Stimulated activated naive B cell treated with anti-CD40 and anti-IgM and Interleukin-4, amounts not matched to agents 10 μg/mL and 1 μg/mL and 100 μg/mL, for 72 hours (primary cell): ENCODE data around the gene NXPH4.
A peak's percentile ranks its signal among the peaks of the same experiment; 100 is the strongest.

Experiments used
- ATAC-seq, 2 donors: fragments of 150-1000 bp; cut with Tn5 transposase; replicated peaks; 2 replicates each; pipeline ENCODE4 v1.10.0; 2021; ENCODE audit warnings: moderate library complexity in 1 of 2
- DNase-seq: peaks from one replicate; pipeline ENCODE4 v3.0.0; 2021
- H3K27ac Mint-ChIP-seq: one replicate; pipeline ENCODE4 v1.8.0; 2022; ENCODE audit warnings: mild to moderate bottlenecking, mixed read lengths
- H3K27me3 Mint-ChIP-seq, 2 donors: one replicate each; pipeline ENCODE4 v1.8.0; 2022; ENCODE audit warnings: mixed read lengths in 2 of 2
- H3K36me3 Mint-ChIP-seq, 2 donors: one replicate each; pipeline ENCODE4 v1.8.0; 2022; ENCODE audit warnings: mixed read lengths in 2 of 2, mild to moderate bottlenecking in 1 of 2
- H3K4me1 Mint-ChIP-seq, 2 donors: one replicate each; pipeline ENCODE4 v1.8.0; 2022; ENCODE audit warnings: mixed read lengths in 2 of 2, mild to moderate bottlenecking in 1 of 2
- H3K4me3 Mint-ChIP-seq, 2 donors: one replicate each; pipeline ENCODE4 v1.8.0; 2022; ENCODE audit warnings: mild to moderate bottlenecking in 2 of 2, mixed read lengths in 2 of 2, moderate library complexity in 1 of 2
- H3K9me3 Mint-ChIP-seq, 2 donors: one replicate each; pipeline ENCODE4 v1.8.0; 2022; ENCODE audit warnings: mixed read lengths in 2 of 2, mild to moderate bottlenecking in 1 of 2

The NXPH4 gene

GRCh38 chr12:57216014-57216911, at the start of gene NXPH4:
NXPH4 (plus strand) TSS chr12:57216794; CDS start chr12:57216970, 176 bp downstream.
- peak within 1 kb of the TSS; percentile 70 for H3K27ac Mint-ChIP-seq
- no peak for DNase-seq
- H3K27me3 Mint-ChIP-seq, result peaks cover 61 to 64% of the 10 kb centered on the region in 2 donors

GRCh38 chr12:57166971-57167371, 49.6 kb upstream of the NXPH4 start:
- H3K27me3 Mint-ChIP-seq, result peaks cover 8 to 11% of the 10 kb centered on the region in 2 donors
- peaks cover 10 to 13% of the 10 kb centered on the region in 2 donors for H3K4me1 Mint-ChIP-seq
- no peak overlapping the region for H3K4me3 Mint-ChIP-seq
- H3K36me3 Mint-ChIP-seq, result no peaks in the 10 kb centered on the region
- H3K9me3 Mint-ChIP-seq, result no peaks in the 10 kb centered on the region
- DNase-seq, result no peak
- H3K27ac Mint-ChIP-seq, result no peak overlapping the region
- ATAC-seq, result peak; percentile 34 to 75

More at GRCh38 chr12:57216014-57216911, at the start of gene NXPH4:
- no peaks in the 10 kb centered on the region for H3K36me3 Mint-ChIP-seq
- no peaks in the 10 kb centered on the region for H3K9me3 Mint-ChIP-seq
- peaks cover 61 to 71% of the 10 kb centered on the region in 2 donors for H3K4me1 Mint-ChIP-seq
- ATAC-seq, result peak; percentile 11 to 19
- peak within 1 kb of the TSS; percentile 78 to 90 for H3K4me3 Mint-ChIP-seq

GRCh38 chr12:57168058-57168457, 48.5 kb upstream of the NXPH4 start:
- peaks cover 6 to 9% of the 10 kb centered on the region in 2 donors for H3K4me1 Mint-ChIP-seq
- H3K36me3 Mint-ChIP-seq, result no peaks in the 10 kb centered on the region
- peak overlapping the region; percentile 11 for H3K27ac Mint-ChIP-seq
- DNase-seq (no peak), ATAC-seq (no peak)
- no peak overlapping the region for H3K4me3 Mint-ChIP-seq
- H3K27me3 Mint-ChIP-seq, result peaks cover 9% of the 10 kb centered on the region in 2 donors
- H3K9me3 Mint-ChIP-seq, result no peaks in the 10 kb centered on the region

- H3K4me3 Mint-ChIP-seq, result no peak overlapping the region
- ATAC-seq (no peak), DNase-seq (no peak)
- H3K27ac Mint-ChIP-seq, result no peak overlapping the region
- peaks cover 7 to 9% of the 10 kb centered on the region in 2 donors for H3K4me1 Mint-ChIP-seq
- H3K9me3 Mint-ChIP-seq, result no peaks in the 10 kb centered on the region
- peaks cover 11 to 12% of the 10 kb centered on the region in 2 donors for H3K27me3 Mint-ChIP-seq
- H3K36me3 Mint-ChIP-seq, result no peaks in the 10 kb centered on the region
These were observed 47.4 kb upstream of the NXPH4 start for GRCh38 chr12:57169046-57169795.

GRCh38 chr12:57169969-57170368, 46.6 kb upstream of the NXPH4 start:
- H3K4me3 Mint-ChIP-seq, result no peak overlapping the region
- H3K27ac Mint-ChIP-seq, result no peak overlapping the region
- H3K9me3 Mint-ChIP-seq, result no peaks in the 10 kb centered on the region
- H3K4me1 Mint-ChIP-seq, result peaks cover 7 to 9% of the 10 kb centered on the region in 2 donors
- ATAC-seq, result no peak
- H3K27me3 Mint-ChIP-seq, result peaks cover 5 to 6% of the 10 kb centered on the region in 2 donors
- no peak for DNase-seq
- H3K36me3 Mint-ChIP-seq, result no peaks in the 10 kb centered on the region

- ATAC-seq (no peak), DNase-seq (no peak)
- Mint-ChIP-seq H3K36me3 (no peaks in the 10 kb centered on the region), H3K4me1 (peaks cover 7 to 9% of the 10 kb centered on the region in 2 donors), H3K9me3 (no peaks in the 10 kb centered on the region), H3K27me3 (peaks cover 4 to 5% of the 10 kb centered on the region in 2 donors), H3K4me3 (no peak overlapping the region), H3K27ac (no peak overlapping the region)
These were observed 46.2 kb upstream of the NXPH4 start for GRCh38 chr12:57170408-57170807.

GRCh38 chr12:57170927-57171326, 45.7 kb upstream of the NXPH4 start:
- Mint-ChIP-seq H3K27ac (no peak overlapping the region), H3K9me3 (no peaks in the 10 kb centered on the region), H3K4me3 (no peak overlapping the region), H3K4me1 (peaks cover 7 to 9% of the 10 kb centered on the region in 2 donors), H3K36me3 (no peaks in the 10 kb centered on the region), H3K27me3 (peaks cover 4 to 5% of the 10 kb centered on the region in 2 donors)
- no peak for DNase-seq
- ATAC-seq, result no peak

- peaks cover 4 to 7% of the 10 kb centered on the region in 2 donors for H3K4me1 Mint-ChIP-seq
- H3K27ac Mint-ChIP-seq, result no peak overlapping the region
- H3K27me3 Mint-ChIP-seq, result peaks cover 4 to 5% of the 10 kb centered on the region in 2 donors
- no peak overlapping the region for H3K4me3 Mint-ChIP-seq
- H3K9me3 Mint-ChIP-seq, result no peaks in the 10 kb centered on the region
- no peak for ATAC-seq
- no peaks in the 10 kb centered on the region for H3K36me3 Mint-ChIP-seq
- DNase-seq, result no peak
These were observed 44.9 kb upstream of the NXPH4 start for GRCh38 chr12:57171668-57172067.

- Mint-ChIP-seq H3K4me3 (no peak overlapping the region), H3K4me1 (peaks cover 0 to 3% of the 10 kb centered on the region in 2 donors), H3K27me3 (peaks cover 4 to 5% of the 10 kb centered on the region in 2 donors), H3K27ac (no peak overlapping the region), H3K9me3 (no peaks in the 10 kb centered on the region), H3K36me3 (no peaks in the 10 kb centered on the region)
- DNase-seq (no peak), ATAC-seq (peak; percentile 67 to 70)
These were observed 43.5 kb upstream of the NXPH4 start for GRCh38 chr12:57173089-57173488.

GRCh38 chr12:57173683-57174082, 42.9 kb upstream of the NXPH4 start:
- no peak overlapping the region for H3K27ac Mint-ChIP-seq

GRCh38 chr12:57175428-57176138, 41.0 kb upstream of the NXPH4 start:
- H3K9me3 Mint-ChIP-seq, result no peaks in the 10 kb centered on the region
- ATAC-seq (no peak), DNase-seq (no peak)
- H3K27me3 Mint-ChIP-seq, result peaks cover 5 to 7% of the 10 kb centered on the region in 2 donors
- no peak overlapping the region for H3K4me3 Mint-ChIP-seq
- H3K27ac Mint-ChIP-seq, result no peak overlapping the region
- no peaks in the 10 kb centered on the region for H3K36me3 Mint-ChIP-seq
- H3K4me1 Mint-ChIP-seq, result peaks cover 0 to 2% of the 10 kb centered on the region in 2 donors

More at GRCh38 chr12:57173683-57174082, 42.9 kb upstream of the NXPH4 start:
- ATAC-seq, result no peak
- Mint-ChIP-seq H3K4me3 (no peak overlapping the region), H3K9me3 (no peaks in the 10 kb centered on the region), H3K36me3 (no peaks in the 10 kb centered on the region), H3K27me3 (peaks cover 5 to 7% of the 10 kb centered on the region in 2 donors), H3K4me1 (peaks cover 0 to 2% of the 10 kb centered on the region in 2 donors)
- DNase-seq, result no peak

- Mint-ChIP-seq H3K9me3 (no peaks in the 10 kb centered on the region), H3K27ac (no peak overlapping the region), H3K36me3 (no peaks in the 10 kb centered on the region), H3K4me3 (no peak overlapping the region), H3K27me3 (peaks cover 6 to 7% of the 10 kb centered on the region in 2 donors), H3K4me1 (peaks cover 0 to 2% of the 10 kb centered on the region in 2 donors)
- no peak for DNase-seq
- ATAC-seq, result no peak
These were observed 40.5 kb upstream of the NXPH4 start for GRCh38 chr12:57176139-57176477.

- Mint-ChIP-seq H3K36me3 (no peaks in the 10 kb centered on the region), H3K9me3 (no peaks in the 10 kb centered on the region)
These were observed 39.7 kb upstream of the NXPH4 start for GRCh38 chr12:57176846-57177245.

GRCh38 chr12:57177354-57177753, 39.2 kb upstream of the NXPH4 start:
- no peak overlapping the region for H3K4me3 Mint-ChIP-seq
- no peak for DNase-seq
- no peak overlapping the region for H3K27ac Mint-ChIP-seq
- H3K4me1 Mint-ChIP-seq, result peaks cover 0 to 2% of the 10 kb centered on the region in 2 donors
- H3K27me3 Mint-ChIP-seq, result peaks cover 7 to 14% of the 10 kb centered on the region in 2 donors
- no peaks in the 10 kb centered on the region for H3K9me3 Mint-ChIP-seq
- H3K36me3 Mint-ChIP-seq, result no peaks in the 10 kb centered on the region
- ATAC-seq, result no peak

More at GRCh38 chr12:57176846-57177245, 39.7 kb upstream of the NXPH4 start:
- ATAC-seq, result no peak
- H3K4me1 Mint-ChIP-seq, result peaks cover 0 to 2% of the 10 kb centered on the region in 2 donors
- peaks cover 7 to 13% of the 10 kb centered on the region in 2 donors for H3K27me3 Mint-ChIP-seq
- H3K27ac Mint-ChIP-seq, result no peak overlapping the region
- no peak for DNase-seq
- no peak overlapping the region for H3K4me3 Mint-ChIP-seq
